IMR-90 (cell line): ENCODE measurements around the gene CCDC148. TPM values are rescaled to one million over a fixed set of nuclear protein-coding genes. Genes with fewer than 3 reads are reported as not detected.

ENCODE experiments used
- ATAC-seq: fragments of 200-7000 bp; cut with Tn5 transposase; 2 replicates; pipeline ENCODE4 v1.9.1; 2020; ENCODE audit warnings: low read depth, mild to moderate bottlenecking, moderate library complexity
- BruUV-seq: library from RNA; stranded (reverse); fragments of 400-500 nt; replicated peaks from 2 replicates; lab custom pipeline; 2021; lab: Mats Ljungman, UMichigan
- CTCF ChIA-PET: fragments of 300-600 bp; formaldehyde crosslinking; extraction: SDS; loops from one replicate; lab custom pipeline; 2021; ENCODE audit warnings: antibody characterized with exemption; lab: Yijun Ruan, JAX
- POLR2A ChIA-PET: fragments of 300-600 bp; sonication (Branson Sonifier 250); formaldehyde crosslinking; loops from one replicate; lab custom pipeline; 2022; ENCODE audit warnings: antibody characterized with exemption; ENCODE audit not compliant: unreplicated experiment; lab: Charles Lee
- DNase-seq: peaks from one replicate; pipeline ENCODE4 v3.0.0; 2013
- H2AFZ ChIP-seq: replicated peaks from 2 replicates; pipeline ENCODE3; 2013; ENCODE audit warnings: low read length, mild to moderate bottlenecking; ENCODE audit not compliant: poor library complexity
- H2AK5ac ChIP-seq: 2 replicates; pipeline ENCODE4 v1.6.1; 2013; ENCODE audit warnings: low read depth, low read length, inconsistent platforms
- H2AK9ac ChIP-seq: replicated peaks from 2 replicates; pipeline ENCODE3; 2013; ENCODE audit warnings: mild to moderate bottlenecking, low read depth, low read length, moderate library complexity; ENCODE audit not compliant: poor library complexity
- H2BK120ac ChIP-seq: 2 replicates; pipeline ENCODE4 v1.6.1; 2013; ENCODE audit warnings: low read depth, low read length, inconsistent platforms
- H2BK15ac ChIP-seq: 3 replicates; pipeline ENCODE4 v1.6.1; 2013; ENCODE audit warnings: low read depth, low read length, inconsistent platforms
- H2BK20ac ChIP-seq: 2 replicates; pipeline ENCODE4 v1.6.1; 2013; ENCODE audit warnings: low read depth, mild to moderate bottlenecking, inconsistent platforms, low read length, moderate library complexity
- H2BK5ac ChIP-seq: 2 replicates; pipeline ENCODE4 v1.6.1; 2013; ENCODE audit warnings: mild to moderate bottlenecking, low read depth, low read length, inconsistent platforms; ENCODE audit not compliant: poor library complexity, severe bottlenecking
- H3K14ac ChIP-seq: replicated peaks from 2 replicates; pipeline ENCODE4 v1.6.1; 2013; ENCODE audit warnings: low read depth, low read length, inconsistent platforms
- H3K18ac ChIP-seq: 2 replicates; pipeline ENCODE4 v1.6.1; 2013; ENCODE audit warnings: low read depth, low read length, control low read depth
- H3K23ac ChIP-seq: 2 replicates; pipeline ENCODE4 v1.6.1; 2013; ENCODE audit warnings: low read depth, low read length, inconsistent platforms
- H3K27ac ChIP-seq: 2 replicates; pipeline ENCODE4 v1.5.1; 2013; ENCODE audit warnings: mild to moderate bottlenecking, control low read depth, low read length; ENCODE audit not compliant: insufficient read depth
- H3K27me3 ChIP-seq: 2 replicates; pipeline ENCODE4 v1.6.1; 2013; ENCODE audit warnings: low read length; ENCODE audit not compliant: control insufficient read depth, insufficient read depth
- H3K36me3 ChIP-seq: 2 replicates; pipeline ENCODE4 v1.6.1; 2013; ENCODE audit warnings: low read length, mixed read lengths; ENCODE audit not compliant: control insufficient read depth, insufficient read depth
- H3K4ac ChIP-seq: 2 replicates; pipeline ENCODE4 v1.6.1; 2013; ENCODE audit warnings: low read depth, low read length, inconsistent platforms
- H3K4me1 ChIP-seq: 2 replicates; pipeline ENCODE4 v1.6.1; 2013; ENCODE audit warnings: low read length, mixed read lengths; ENCODE audit not compliant: control insufficient read depth, insufficient read depth
- H3K4me2 ChIP-seq: 2 replicates; pipeline ENCODE4 v1.6.1; 2013; ENCODE audit warnings: low read depth, mild to moderate bottlenecking, control low read depth, low read length, moderate library complexity
- H3K4me3 ChIP-seq: 2 replicates; pipeline ENCODE4 v1.5.1; 2013; ENCODE audit warnings: low read depth, mild to moderate bottlenecking, control low read depth, low read length, moderate library complexity; ENCODE audit not compliant: insufficient read depth
- H3K56ac ChIP-seq: 2 replicates; pipeline ENCODE4 v1.6.1; 2013; ENCODE audit warnings: low read length, inconsistent platforms; ENCODE audit not compliant: insufficient read depth; ENCODE audit errors: extremely low read depth
- H3K79me1 ChIP-seq, 2 experiments: 2 replicates each; pipeline ENCODE4 v1.6.1; 2013; ENCODE audit warnings: low read length in 2 of 2, inconsistent platforms in 1 of 2, low read depth in 1 of 2
- H3K9ac ChIP-seq: 2 replicates; pipeline ENCODE4 v1.6.1; 2013; ENCODE audit warnings: low read depth, low read length, control low read depth
- H3K9me1 ChIP-seq: 2 replicates; pipeline ENCODE4 v1.6.1; 2013; ENCODE audit warnings: low read length, inconsistent platforms; ENCODE audit not compliant: insufficient read depth
- H3K9me3 ChIP-seq: 2 replicates; pipeline ENCODE4 v1.6.1; 2013; ENCODE audit warnings: low read length; ENCODE audit not compliant: control insufficient read depth, insufficient read depth
- H4K20me1 ChIP-seq: 2 replicates; pipeline ENCODE4 v1.6.1; 2013; ENCODE audit warnings: low read length, inconsistent platforms; ENCODE audit not compliant: insufficient read depth
- H4K5ac ChIP-seq: 2 replicates; pipeline ENCODE4 v1.6.1; 2013; ENCODE audit warnings: mild to moderate bottlenecking, low read depth, low read length, control low read depth
- H4K8ac ChIP-seq, 2 experiments: 2 replicates each; pipeline ENCODE4 v1.6.1; 2013; ENCODE audit warnings: low read depth in 2 of 2, low read length in 2 of 2, control low read depth in 1 of 2, inconsistent platforms in 1 of 2
- H4K91ac ChIP-seq: 2 replicates; pipeline ENCODE4 v1.6.1; 2013; ENCODE audit warnings: low read depth, low read length, inconsistent platforms; ENCODE audit not compliant: insufficient read depth
- CEBPB ChIP-seq: IDR thresholded peaks from 2 replicates; pipeline ENCODE4 v1.6.1; 2012; ENCODE audit warnings: low read depth, low read length, improper control_type of control experiment
- CHD1 ChIP-seq: IDR thresholded peaks from 2 replicates; pipeline ENCODE4 v1.6.1; 2012; ENCODE audit warnings: low read depth, low read length, improper control_type of control experiment
- FOS ChIP-seq: fragments of 150-350 bp; IDR thresholded peaks from 2 replicates; pipeline ENCODE4 v1.6.1; 2016; ENCODE audit warnings: low read depth, low read length
- MAFK ChIP-seq: IDR thresholded peaks from 2 replicates; pipeline ENCODE4 v1.6.1; 2012; ENCODE audit warnings: low read depth, low read length, improper control_type of control experiment
- MAZ ChIP-seq: IDR thresholded peaks from 2 replicates; pipeline ENCODE4 v1.6.1; 2012; ENCODE audit warnings: low read depth, mild to moderate bottlenecking, low read length, improper control_type of control experiment, moderate library complexity, borderline replicate concordance
- MXI1 ChIP-seq: IDR thresholded peaks from 2 replicates; pipeline ENCODE4 v1.6.1; 2012; ENCODE audit warnings: low read depth, mild to moderate bottlenecking, low read length, moderate library complexity, borderline replicate concordance
- POLR2A ChIP-seq: IDR thresholded peaks from 2 replicates; pipeline ENCODE4 v1.6.1; 2012; ENCODE audit warnings: mild to moderate bottlenecking, low read depth, low read length
- RAD21 ChIP-seq: IDR thresholded peaks from 2 replicates; pipeline ENCODE4 v1.6.1; 2012; ENCODE audit warnings: low read length, improper control_type of control experiment
- RFX5 ChIP-seq: IDR thresholded peaks from 2 replicates; pipeline ENCODE4 v1.8.0; 2012; ENCODE audit warnings: low read depth, mild to moderate bottlenecking, low read length, moderate library complexity
- SMC3 ChIP-seq: fragments of 150-350 bp; IDR thresholded peaks from 2 replicates; pipeline ENCODE4 v1.6.1; 2016; ENCODE audit warnings: low read depth, mild to moderate bottlenecking, antibody characterized with exemption, low read length, moderate library complexity
- USF2 ChIP-seq: fragments of 150-350 bp; IDR thresholded peaks from 2 replicates; pipeline ENCODE4 v1.6.1; 2017; ENCODE audit warnings: mild to moderate bottlenecking, antibody characterized with exemption, low read length, low read depth
- WGBS, 2 experiments: methylation state at CpG; one replicate each; pipeline versions ENCODE4 v1.1.5 to v1.1.7; 2013; ENCODE audit warnings: missing lambda C conversion rate in 2 of 2; ENCODE audit not compliant: insufficient read length in 1 of 2; ENCODE audit errors: extremely low coverage in 2 of 2; 5-methylcytosine and 5-hydroxymethylcytosine counted together
- dilution Hi-C: fragments of 300-500 bp; cut with HindIII; formaldehyde crosslinking; loops from one replicate; pipeline ENCODE4 v1.14.3; 2018; ENCODE audit warnings: low sequenced_read_pairs; ENCODE audit not compliant: unreplicated experiment
- in situ Hi-C: fragments of 300-500 bp; cut with MboI; formaldehyde crosslinking; loops from 3 replicates; pipeline ENCODE4 v1.14.3; 2019; ENCODE audit warnings: low sequenced_read_pairs, inconsistent platforms, mixed read lengths
- intact Hi-C: fragments of 100-400 bp; cut with micrococcal nuclease; formaldehyde crosslinking; loops from 2 replicates; pipeline ENCODE4 v1.10.0; 2022
- polyA plus RNA-seq, 3 experiments: library from polyadenylated mRNA; depleted of rRNA; stranded (reverse); fragments of >200 nt; gene quantifications; 2 replicates each; pipeline ENCODE4 v1.2.3, GENCODE V29; 2012; ENCODE audit warnings: low replicate concordance in 1 of 3
- total RNA-seq: library from RNA; depleted of rRNA; stranded (reverse); fragments of >200 nt; gene quantifications from 2 replicates; pipeline ENCODE4 v1.2.3, GENCODE V29; 2012
- TF ChIP-seq, protein P1 (sequence below): conservative IDR thresholded peaks from 2 replicates; pipeline ENCODE4 v1.5.1; 2012; ENCODE audit warnings: mild to moderate bottlenecking, low read depth, low read length, improper control_type of control experiment
- TF ChIP-seq, protein P2 (sequence below): fragments of 150-350 bp; IDR thresholded peaks from 2 replicates; pipeline ENCODE4 v1.6.1; 2016; ENCODE audit warnings: low read depth, mild to moderate bottlenecking, low read length, moderate library complexity, borderline replicate concordance

Gene CCDC148
- total and polyA plus RNA-seq, 2 of the 4 experiments (the other 2 are of a cell fraction) = 0.18 to 0.31 TPM

- Histone ChIP-seq H4K5ac (no peak overlapping the region), H3K9me1 (no peaks in the 10 kb centered on the region), H3K79me1 (no peaks in the 10 kb centered on the region), H3K4ac (no peak overlapping the region), H3K23ac (no peak overlapping the region), H3K36me3 (no peaks in the 10 kb centered on the region), H2BK120ac (no peak overlapping the region), H4K91ac (no peak overlapping the region), H4K8ac (no peak overlapping the region), H3K4me3 (no peak overlapping the region), H2BK5ac (no peak overlapping the region), H2AK9ac (no peak overlapping the region), H3K14ac (no peak overlapping the region), H2AFZ (no peak overlapping the region), H4K20me1 (no peaks in the 10 kb centered on the region), H3K4me1 (no peaks in the 10 kb centered on the region), H3K27me3 (no peaks in the 10 kb centered on the region), H3K27ac (no peak overlapping the region), H2BK20ac (no peak overlapping the region), H2BK15ac (no peak overlapping the region), H3K56ac (no peak overlapping the region), H3K9ac (no peak overlapping the region), H3K18ac (no peak overlapping the region), H3K9me3 (no peaks in the 10 kb centered on the region), H3K4me2 (no peak overlapping the region), H2AK5ac (no peak overlapping the region)
- POLR2A ChIA-PET = no interaction called here
- DNase-seq (no peak), ATAC-seq (no peak)
- dilution Hi-C loops = no loop called here
- no peak for TF ChIP-seq RAD21
- TF ChIP-seq CEBPB = no peak
- TF ChIP-seq RFX5 = no peak
- TF ChIP-seq, protein P1, sequence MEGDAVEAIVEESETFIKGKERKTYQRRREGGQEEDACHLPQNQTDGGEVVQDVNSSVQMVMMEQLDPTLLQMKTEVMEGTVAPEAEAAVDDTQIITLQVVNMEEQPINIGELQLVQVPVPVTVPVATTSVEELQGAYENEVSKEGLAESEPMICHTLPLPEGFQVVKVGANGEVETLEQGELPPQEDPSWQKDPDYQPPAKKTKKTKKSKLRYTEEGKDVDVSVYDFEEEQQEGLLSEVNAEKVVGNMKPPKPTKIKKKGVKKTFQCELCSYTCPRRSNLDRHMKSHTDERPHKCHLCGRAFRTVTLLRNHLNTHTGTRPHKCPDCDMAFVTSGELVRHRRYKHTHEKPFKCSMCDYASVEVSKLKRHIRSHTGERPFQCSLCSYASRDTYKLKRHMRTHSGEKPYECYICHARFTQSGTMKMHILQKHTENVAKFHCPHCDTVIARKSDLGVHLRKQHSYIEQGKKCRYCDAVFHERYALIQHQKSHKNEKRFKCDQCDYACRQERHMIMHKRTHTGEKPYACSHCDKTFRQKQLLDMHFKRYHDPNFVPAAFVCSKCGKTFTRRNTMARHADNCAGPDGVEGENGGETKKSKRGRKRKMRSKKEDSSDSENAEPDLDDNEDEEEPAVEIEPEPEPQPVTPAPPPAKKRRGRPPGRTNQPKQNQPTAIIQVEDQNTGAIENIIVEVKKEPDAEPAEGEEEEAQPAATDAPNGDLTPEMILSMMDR = no peak
- TF ChIP-seq MXI1 = no peak
- TF ChIP-seq FOS = no peak
- no peak for TF ChIP-seq MAZ
- TF ChIP-seq POLR2A = no peak
- no peak for TF ChIP-seq CHD1
- no peak for TF ChIP-seq MAFK
- no peak for TF ChIP-seq USF2
- TF ChIP-seq, protein P2, sequence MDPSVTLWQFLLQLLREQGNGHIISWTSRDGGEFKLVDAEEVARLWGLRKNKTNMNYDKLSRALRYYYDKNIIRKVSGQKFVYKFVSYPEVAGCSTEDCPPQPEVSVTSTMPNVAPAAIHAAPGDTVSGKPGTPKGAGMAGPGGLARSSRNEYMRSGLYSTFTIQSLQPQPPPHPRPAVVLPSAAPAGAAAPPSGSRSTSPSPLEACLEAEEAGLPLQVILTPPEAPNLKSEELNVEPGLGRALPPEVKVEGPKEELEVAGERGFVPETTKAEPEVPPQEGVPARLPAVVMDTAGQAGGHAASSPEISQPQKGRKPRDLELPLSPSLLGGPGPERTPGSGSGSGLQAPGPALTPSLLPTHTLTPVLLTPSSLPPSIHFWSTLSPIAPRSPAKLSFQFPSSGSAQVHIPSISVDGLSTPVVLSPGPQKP = no peak
- no peak for TF ChIP-seq SMC3
- BruUV-seq = no TSS peak
- WGBS, 2 experiments = no CpG with 5 or more reads among the region's 1 CpG
- intact Hi-C loops = no loop called here
- in situ Hi-C loops = no loop called here
- CTCF ChIA-PET = no interaction called here
Measured at GRCh38 chr2:158394453-158394852, 62.1 kb downstream of the CCDC148 start.
